PC-9 (cell line): Measurements from ENCODE around the gene CLEC1A. TPM values are rescaled to one million over a fixed set of nuclear protein-coding genes. Genes with fewer than 3 reads are reported as not detected.

Experiments used
- BruUV-seq: library from RNA; stranded (reverse); fragments of 400-500 nt; replicated peaks from 2 replicates; lab custom pipeline; 2021; lab: Mats Ljungman, UMichigan
- CTCF ChIA-PET: fragments of 300-600 bp; sonication (Branson Sonifier 250); formaldehyde crosslinking; loops from one replicate; lab custom pipeline; 2022; ENCODE audit warnings: antibody characterized with exemption; lab: Charles Lee
- POLR2A ChIA-PET: fragments of 300-600 bp; sonication (Branson Sonifier 250); formaldehyde crosslinking; loops from one replicate; lab custom pipeline; 2022; ENCODE audit warnings: antibody characterized with exemption; ENCODE audit not compliant: unreplicated experiment; lab: Charles Lee
- DNase-seq, 2 experiments: peaks; one replicate each; pipeline versions ENCODE4 v3.0.0 to v3.0.0-alpha.2; 2015 to 2022; ENCODE audit warnings: mixed read lengths in 1 of 2
- H2AFZ ChIP-seq: fragments of 200-600 bp; sonication (generic); 2 replicates; pipeline ENCODE4 v1.8.1; 2017; ENCODE audit warnings: antibody characterized with exemption
- H3F3A ChIP-seq: fragments of 200-600 bp; sonication (generic); 2 replicates; pipeline ENCODE4 v1.8.1; 2017; ENCODE audit warnings: antibody characterized with exemption, mild to moderate bottlenecking, low read depth; ENCODE audit not compliant: insufficient read depth
- H3K27ac ChIP-seq: fragments of 200-600 bp; sonication (generic); 2 replicates; pipeline ENCODE4 v1.6.1; 2016; ENCODE audit warnings: mixed run types
- H3K27me3 ChIP-seq: fragments of 200-600 bp; sonication (generic); 2 replicates; pipeline ENCODE4 v1.6.1; 2016; ENCODE audit warnings: low read depth, mixed run types; ENCODE audit not compliant: insufficient read depth
- H3K36me3 ChIP-seq: fragments of 200-600 bp; sonication (generic); 2 replicates; pipeline ENCODE4 v1.6.1; 2016; ENCODE audit warnings: low read depth, mixed run types
- H3K4me1 ChIP-seq: fragments of 200-600 bp; sonication (generic); replicated peaks from 2 replicates; pipeline ENCODE4 v1.6.1; 2016; ENCODE audit warnings: mixed run types; ENCODE audit not compliant: insufficient read depth
- H3K4me2 ChIP-seq: fragments of 200-600 bp; sonication (generic); 2 replicates; pipeline ENCODE4 v1.6.1; 2017; ENCODE audit warnings: mixed run types
- H3K4me3 ChIP-seq: fragments of 200-600 bp; sonication (generic); 2 replicates; pipeline ENCODE4 v1.6.1; 2016; ENCODE audit warnings: mixed run types
- H3K79me2 ChIP-seq: fragments of 200-600 bp; sonication (generic); 2 replicates; pipeline ENCODE4 v1.6.1; 2017; ENCODE audit warnings: low read depth, mixed run types
- H3K9me2 ChIP-seq: fragments of 200-600 bp; sonication (generic); 2 replicates; pipeline ENCODE4 v1.8.1; 2017; ENCODE audit warnings: mild to moderate bottlenecking; ENCODE audit not compliant: insufficient read depth
- H3K9me3 ChIP-seq: fragments of 200-600 bp; sonication (generic); 2 replicates; pipeline ENCODE4 v1.8.1; 2016; ENCODE audit warnings: low read depth; ENCODE audit not compliant: insufficient read depth
- H4K20me1 ChIP-seq: fragments of 200-600 bp; sonication (generic); 2 replicates; pipeline ENCODE4 v1.8.1; 2017; ENCODE audit not compliant: insufficient read depth
- CTCF ChIP-seq: fragments of 200-600 bp; sonication (generic); conservative IDR thresholded peaks from 2 replicates; pipeline ENCODE4 v1.6.1; 2017; ENCODE audit warnings: mixed run types, antibody characterized with exemption, mild to moderate bottlenecking, moderate library complexity
- EZH2 ChIP-seq: fragments of 200-600 bp; sonication (generic); IDR thresholded peaks from 2 replicates; pipeline ENCODE4 v1.8.0; 2017; ENCODE audit warnings: antibody characterized with exemption, low read depth
- intact Hi-C: fragments of 100-400 bp; cut with micrococcal nuclease; formaldehyde crosslinking; loops from one replicate; pipeline ENCODE4 v1.10.0; 2022; ENCODE audit not compliant: unreplicated experiment
- total RNA-seq: library from RNA; stranded (reverse); gene quantifications from 2 replicates; pipeline ENCODE4 v1.2.3, GENCODE V29; 2021

The CLEC1A gene
- total RNA-seq, 1 experiment from 2014 or later, result not detected

GRCh38 chr12:10142976-10143589 is 44.3 kb upstream of the CLEC1A start:
- Histone ChIP-seq H2AFZ (no peak overlapping the region), H3K27me3 (no peaks in the 10 kb centered on the region), H4K20me1 (no peaks in the 10 kb centered on the region), H3K4me1 (no peaks in the 10 kb centered on the region), H3K27ac (no peak overlapping the region), H3K79me2 (no peaks in the 10 kb centered on the region), H3K4me2 (no peak overlapping the region), H3K4me3 (no peak overlapping the region), H3F3A (no peaks in the 10 kb centered on the region), H3K9me3 (0 out of 2 replicates have a peak, but pooled peaks cover 5% of the 10 kb centered on the region), H3K9me2 (no peaks in the 10 kb centered on the region), H3K36me3 (no peaks in the 10 kb centered on the region)
- DNase-seq, result no peak
- no TSS peak for BruUV-seq
- POLR2A ChIA-PET, result interaction anchor here (0.7 kb wide), 2 partner anchors 71 to 132 kb away, joined by 5 read pairs; no protein-coding TSS in a partner anchor
- CTCF ChIA-PET, result interaction anchor here (0.6 to 0.7 kb wide), 3 partner anchors 44 to 524 kb away, joined by 3 to 4 read pairs (median 4); no protein-coding TSS in a partner anchor
- TF ChIP-seq EZH2 (no peak), CTCF (no peak)
- intact Hi-C loops, result loop anchor here (5.0 kb wide), 1 partner anchor 201 kb away; no protein-coding TSS in a partner anchor

GRCh38 chr12:10140001-10140400 is 41.2 kb upstream of the CLEC1A start:
- no peak for TF ChIP-seq EZH2
- peak; percentile 82 for TF ChIP-seq CTCF
- Histone ChIP-seq H3F3A (no peaks in the 10 kb centered on the region), H3K4me3 (no peak overlapping the region), H3K4me2 (no peak overlapping the region), H2AFZ (no peak overlapping the region), H3K27me3 (no peaks in the 10 kb centered on the region), H4K20me1 (no peaks in the 10 kb centered on the region), H3K36me3 (no peaks in the 10 kb centered on the region), H3K9me2 (no peaks in the 10 kb centered on the region), H3K27ac (no peak overlapping the region), H3K4me1 (no peaks in the 10 kb centered on the region), H3K79me2 (no peaks in the 10 kb centered on the region), H3K9me3 (0 out of 2 replicates have a peak, but pooled peaks cover 5% of the 10 kb centered on the region)
- ChIA-PET POLR2A (interaction anchor here (0.7 kb wide), 1 partner anchor 325 kb away, joined by 4 read pairs; no protein-coding TSS in a partner anchor), CTCF (interaction anchor here (0.6 to 2.3 kb wide), 15 partner anchors 10 to 1735 kb away, joined by 3 to 12 read pairs (median 4); partner anchors contain the start of genes CLEC7A and GABARAPL1)
- DNase-seq, result peak; percentile 41 to 56
- no TSS peak for BruUV-seq
- intact Hi-C loops, result loop anchor here (1.0 to 5.0 kb wide), 8 partner anchors 107 to 809 kb away; partner anchors contain the start of gene CLEC12B

- BruUV-seq, result no TSS peak
- Histone ChIP-seq H3K4me2 (no peak overlapping the region), H3K4me1 (peaks cover 6% of the 10 kb centered on the region; the same call in 1 of the 2 replicates), H2AFZ (no peak overlapping the region), H3K9me3 (0 out of 2 replicates have a peak, but pooled peaks cover 5% of the 10 kb centered on the region), H3K27ac (no peak overlapping the region), H3K27me3 (no peaks in the 10 kb centered on the region), H3K9me2 (no peaks in the 10 kb centered on the region), H3K79me2 (no peaks in the 10 kb centered on the region), H3F3A (peaks cover 6% of the 10 kb centered on the region; the same call in 1 of the 2 replicates), H3K36me3 (no peaks in the 10 kb centered on the region), H4K20me1 (no peaks in the 10 kb centered on the region), H3K4me3 (no peak overlapping the region)
- no peak for DNase-seq
- intact Hi-C loops, result no loop called here
- ChIA-PET POLR2A (interaction anchor here (0.6 kb wide), 2 partner anchors 36 to 413 kb away, joined by 3 to 27 read pairs; no protein-coding TSS in a partner anchor), CTCF (interaction anchor here (0.7 to 1.0 kb wide), 5 partner anchors 267 to 1061 kb away, joined by 4 to 10 read pairs (median 7); no protein-coding TSS in a partner anchor)
- TF ChIP-seq CTCF, result no peak
- TF ChIP-seq EZH2, result no peak
Measured at GRCh38 chr12:10136637-10137205, 37.9 kb upstream of the CLEC1A start.
